Neural cell (in vitro differentiated cells): ENCODE results near the gene SDSL. TPM values are rescaled to one million over a fixed set of nuclear protein-coding genes. Genes with fewer than 3 reads are reported as not detected.

Source experiments
- H2AFZ ChIP-seq: fragments of 200-600, 300-800 bp; sonication (generic), shearing (Covaris generic); 2 replicates; pipeline ENCODE4 v1.6.0; 2014; ENCODE audit warnings: low read depth, mild to moderate bottlenecking, antibody characterized with exemption, low read length, moderate library complexity
- H3F3A ChIP-seq: fragments of 200-600 bp; shearing (Covaris generic); 2 replicates; pipeline ENCODE4 v1.6.1; 2016; ENCODE audit warnings: mild to moderate bottlenecking, moderate library complexity, mixed read lengths, antibody characterized with exemption, low read length; ENCODE audit not compliant: insufficient read depth, poor library complexity, severe bottlenecking
- H3K27ac ChIP-seq: fragments of 200-600, 300-800 bp; sonication (generic), shearing (Covaris generic); 2 replicates; pipeline ENCODE4 v1.5.1; 2014; ENCODE audit warnings: mild to moderate bottlenecking, low read length, moderate library complexity
- H3K27me3 ChIP-seq: fragments of 300-800, 200-600 bp; sonication (generic), shearing (Covaris generic); 2 replicates; pipeline ENCODE4 v1.6.0; 2014; ENCODE audit warnings: mild to moderate bottlenecking, low read depth, low read length, moderate library complexity; ENCODE audit not compliant: insufficient read depth
- H3K36me3 ChIP-seq: fragments of 300-800, 200-600 bp; sonication (generic), shearing (Covaris generic); 2 replicates; pipeline ENCODE4 v1.5.1; 2014; ENCODE audit warnings: mild to moderate bottlenecking, antibody characterized with exemption, low read length, moderate library complexity; ENCODE audit not compliant: insufficient read depth
- H3K4me2 ChIP-seq: fragments of 300-800, 200-600 bp; sonication (generic), shearing (Covaris generic); 2 replicates; pipeline ENCODE4 v1.6.0; 2014; ENCODE audit warnings: mild to moderate bottlenecking, low read length
- H3K4me3 ChIP-seq: fragments of 300-800, 200-600 bp; sonication (generic), shearing (Covaris generic); 2 replicates; pipeline ENCODE4 v1.5.1; 2014; ENCODE audit warnings: mild to moderate bottlenecking, low read length, moderate library complexity
- H3K79me2 ChIP-seq: fragments of 200-600 bp; shearing (Covaris generic); replicated peaks from 2 replicates; pipeline ENCODE4 v1.6.0; 2014; ENCODE audit warnings: mild to moderate bottlenecking, low read length, moderate library complexity; ENCODE audit not compliant: insufficient read depth
- H3K9ac ChIP-seq: fragments of 300-800, 200-600 bp; sonication (generic), shearing (Covaris generic); 2 replicates; pipeline ENCODE4 v1.6.1; 2016; ENCODE audit warnings: mild to moderate bottlenecking, low read length, mixed read lengths
- H3K9me2 ChIP-seq: fragments of 200-600 bp; shearing (Covaris generic); 2 replicates; pipeline ENCODE4 v1.6.1; 2016; ENCODE audit warnings: mild to moderate bottlenecking, low read length, mixed read lengths; ENCODE audit not compliant: insufficient read depth
- H3K9me3 ChIP-seq: fragments of 200-600, 300-800 bp; sonication (generic), shearing (Covaris generic); 2 replicates; pipeline ENCODE4 v1.6.1; 2016; ENCODE audit warnings: mild to moderate bottlenecking, mixed run types, low read length, moderate library complexity, mixed read lengths
- H4K20me1 ChIP-seq: fragments of 200-600 bp; shearing (Covaris generic); 2 replicates; pipeline ENCODE4 v1.6.1; 2016; ENCODE audit warnings: mild to moderate bottlenecking, mixed run types; ENCODE audit not compliant: insufficient read depth
- EP300 ChIP-seq: fragments of 450-650 bp; conservative IDR thresholded peaks from 2 replicates; pipeline ENCODE4 v1.6.1; 2014; ENCODE audit warnings: antibody characterized with exemption, mild to moderate bottlenecking, moderate library complexity; ENCODE audit not compliant: poor library complexity, severe bottlenecking
- EZH2 ChIP-seq: fragments of 200-600, 300-800 bp; shearing (Covaris generic), sonication (generic); IDR thresholded peaks from 2 replicates; pipeline ENCODE4 v1.6.1; 2014; ENCODE audit warnings: antibody characterized with exemption, low read length, borderline replicate concordance, mild to moderate bottlenecking; ENCODE audit not compliant: insufficient read depth, poor library complexity, severe bottlenecking
- MXI1 ChIP-seq: fragments of 450-650 bp; conservative IDR thresholded peaks from 2 replicates; pipeline ENCODE4 v1.6.1; 2014; ENCODE audit warnings: antibody characterized with exemption, mild to moderate bottlenecking; ENCODE audit not compliant: poor library complexity, severe bottlenecking
- POLR2AphosphoS5 ChIP-seq: IDR thresholded peaks from 2 replicates; pipeline ENCODE4 v1.6.1; 2012
- RAD21 ChIP-seq: fragments of 450-650 bp; conservative IDR thresholded peaks from 2 replicates; pipeline ENCODE4 v1.6.1; 2014; ENCODE audit warnings: antibody characterized with exemption, mild to moderate bottlenecking, moderate library complexity
- SMC3 ChIP-seq: fragments of 450-650 bp; conservative IDR thresholded peaks from 2 replicates; pipeline ENCODE4 v1.6.1; 2014; ENCODE audit warnings: antibody characterized with exemption, mild to moderate bottlenecking, moderate library complexity; ENCODE audit not compliant: poor library complexity
- TAF1 ChIP-seq: IDR thresholded peaks from 2 replicates; pipeline ENCODE4 v1.6.1; 2012; ENCODE audit warnings: low read depth
- polyA plus RNA-seq: library from polyadenylated mRNA; depleted of rRNA; stranded (reverse); fragments of >200 nt; gene quantifications from 2 replicates; pipeline ENCODE4 v1.2.3, GENCODE V29; 2014
- TF ChIP-seq, protein P1 (sequence below): fragments of 450-650 bp; IDR thresholded peaks from 2 replicates; pipeline ENCODE4 v1.5.1; 2014; ENCODE audit warnings: antibody characterized with exemption, mild to moderate bottlenecking, moderate library complexity; ENCODE audit not compliant: poor library complexity, severe bottlenecking
- TF ChIP-seq, protein P2 (sequence below): IDR thresholded peaks from 2 replicates; pipeline ENCODE4 v1.6.1; 2012; ENCODE audit warnings: borderline replicate concordance

SDSL gene
- polyA plus RNA-seq, 1 donor from 2014 or later = 2.7 TPM

DNA sequence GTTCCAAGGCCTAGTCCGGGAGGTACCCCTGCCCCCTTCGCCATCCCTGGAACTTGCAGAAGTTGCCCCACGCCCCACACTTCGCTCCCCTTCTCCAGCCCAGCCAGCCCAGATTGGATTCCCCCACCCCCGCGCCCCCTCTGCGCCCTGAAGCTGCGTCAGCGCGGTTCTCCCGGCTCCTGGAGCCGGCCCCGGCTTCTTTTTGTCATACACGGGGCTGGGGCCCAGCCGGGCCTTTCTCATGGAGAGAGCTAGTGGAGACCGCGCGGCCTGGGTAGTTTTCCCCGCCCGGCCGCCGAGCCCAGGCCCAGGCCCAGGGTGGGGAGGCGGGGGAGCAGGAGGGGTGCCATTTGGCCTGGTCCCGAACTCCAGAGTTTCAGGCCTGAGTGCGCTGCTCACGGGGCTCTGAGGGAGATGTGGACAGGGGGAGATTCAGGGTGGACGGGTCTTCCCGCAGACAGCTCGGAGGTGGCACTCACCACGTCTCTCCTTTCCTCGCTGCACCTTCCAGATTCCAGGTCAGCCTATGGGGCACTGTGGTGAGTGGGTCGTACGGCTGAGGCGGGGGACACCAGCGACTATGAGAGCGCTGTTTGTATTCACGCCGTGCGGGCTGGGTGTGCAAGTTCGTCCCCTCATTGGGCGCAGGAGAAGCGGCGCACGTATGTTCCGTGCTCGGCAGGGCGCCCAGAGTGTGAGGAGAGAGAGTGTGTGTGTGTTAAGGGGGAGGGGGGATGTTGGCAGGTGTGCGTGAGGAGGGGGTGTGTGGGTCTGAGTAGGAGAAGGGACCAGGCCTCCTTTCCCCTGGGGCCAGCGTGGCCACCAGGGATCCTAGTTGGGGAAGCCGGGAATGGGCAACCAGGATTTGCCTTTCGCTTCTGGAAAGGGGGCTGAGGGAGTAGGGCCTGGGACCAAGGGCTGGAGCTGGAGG lies 50.3 kb downstream of the SDSL start:
- H3K27me3 ChIP-seq = peaks cover 97% of the 10 kb centered on the region

DNA sequence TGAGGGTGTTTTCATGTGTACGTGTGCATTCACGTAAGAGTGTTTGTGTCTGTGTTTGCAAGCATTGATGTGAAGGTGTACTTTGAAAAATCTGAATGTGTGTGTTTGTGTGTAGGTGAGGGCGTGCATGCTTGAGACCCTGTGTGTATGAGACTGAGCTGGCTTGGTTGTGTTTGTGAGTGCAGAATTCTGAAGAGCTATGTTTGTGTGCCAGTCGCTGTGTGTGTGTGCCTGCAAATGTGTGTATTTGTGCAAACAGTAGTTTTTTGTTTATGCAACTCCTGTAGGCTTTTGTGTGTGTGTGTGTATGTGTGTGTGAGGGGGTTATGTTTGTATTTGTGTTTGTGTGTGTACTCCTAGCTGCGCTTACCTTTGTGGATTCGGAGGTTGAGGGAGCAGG lies 51.2 kb downstream of the SDSL start:
- H3K9ac ChIP-seq = peak overlapping the region; percentile 50
- peaks cover under 1% of the 10 kb centered on the region for H3K9me3 ChIP-seq
- H2AFZ ChIP-seq = no peak overlapping the region
- peaks cover 97% of the 10 kb centered on the region for H3K27me3 ChIP-seq
- no peaks in the 10 kb centered on the region for H3F3A ChIP-seq
- TF ChIP-seq EZH2 (no peak), TAF1 (no peak), SMC3 (no peak), EP300 (no peak), RAD21 (no peak), MXI1 (no peak), POLR2AphosphoS5 (no peak)
- TF ChIP-seq, protein P1, sequence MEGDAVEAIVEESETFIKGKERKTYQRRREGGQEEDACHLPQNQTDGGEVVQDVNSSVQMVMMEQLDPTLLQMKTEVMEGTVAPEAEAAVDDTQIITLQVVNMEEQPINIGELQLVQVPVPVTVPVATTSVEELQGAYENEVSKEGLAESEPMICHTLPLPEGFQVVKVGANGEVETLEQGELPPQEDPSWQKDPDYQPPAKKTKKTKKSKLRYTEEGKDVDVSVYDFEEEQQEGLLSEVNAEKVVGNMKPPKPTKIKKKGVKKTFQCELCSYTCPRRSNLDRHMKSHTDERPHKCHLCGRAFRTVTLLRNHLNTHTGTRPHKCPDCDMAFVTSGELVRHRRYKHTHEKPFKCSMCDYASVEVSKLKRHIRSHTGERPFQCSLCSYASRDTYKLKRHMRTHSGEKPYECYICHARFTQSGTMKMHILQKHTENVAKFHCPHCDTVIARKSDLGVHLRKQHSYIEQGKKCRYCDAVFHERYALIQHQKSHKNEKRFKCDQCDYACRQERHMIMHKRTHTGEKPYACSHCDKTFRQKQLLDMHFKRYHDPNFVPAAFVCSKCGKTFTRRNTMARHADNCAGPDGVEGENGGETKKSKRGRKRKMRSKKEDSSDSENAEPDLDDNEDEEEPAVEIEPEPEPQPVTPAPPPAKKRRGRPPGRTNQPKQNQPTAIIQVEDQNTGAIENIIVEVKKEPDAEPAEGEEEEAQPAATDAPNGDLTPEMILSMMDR = no peak
- TF ChIP-seq, protein P2, sequence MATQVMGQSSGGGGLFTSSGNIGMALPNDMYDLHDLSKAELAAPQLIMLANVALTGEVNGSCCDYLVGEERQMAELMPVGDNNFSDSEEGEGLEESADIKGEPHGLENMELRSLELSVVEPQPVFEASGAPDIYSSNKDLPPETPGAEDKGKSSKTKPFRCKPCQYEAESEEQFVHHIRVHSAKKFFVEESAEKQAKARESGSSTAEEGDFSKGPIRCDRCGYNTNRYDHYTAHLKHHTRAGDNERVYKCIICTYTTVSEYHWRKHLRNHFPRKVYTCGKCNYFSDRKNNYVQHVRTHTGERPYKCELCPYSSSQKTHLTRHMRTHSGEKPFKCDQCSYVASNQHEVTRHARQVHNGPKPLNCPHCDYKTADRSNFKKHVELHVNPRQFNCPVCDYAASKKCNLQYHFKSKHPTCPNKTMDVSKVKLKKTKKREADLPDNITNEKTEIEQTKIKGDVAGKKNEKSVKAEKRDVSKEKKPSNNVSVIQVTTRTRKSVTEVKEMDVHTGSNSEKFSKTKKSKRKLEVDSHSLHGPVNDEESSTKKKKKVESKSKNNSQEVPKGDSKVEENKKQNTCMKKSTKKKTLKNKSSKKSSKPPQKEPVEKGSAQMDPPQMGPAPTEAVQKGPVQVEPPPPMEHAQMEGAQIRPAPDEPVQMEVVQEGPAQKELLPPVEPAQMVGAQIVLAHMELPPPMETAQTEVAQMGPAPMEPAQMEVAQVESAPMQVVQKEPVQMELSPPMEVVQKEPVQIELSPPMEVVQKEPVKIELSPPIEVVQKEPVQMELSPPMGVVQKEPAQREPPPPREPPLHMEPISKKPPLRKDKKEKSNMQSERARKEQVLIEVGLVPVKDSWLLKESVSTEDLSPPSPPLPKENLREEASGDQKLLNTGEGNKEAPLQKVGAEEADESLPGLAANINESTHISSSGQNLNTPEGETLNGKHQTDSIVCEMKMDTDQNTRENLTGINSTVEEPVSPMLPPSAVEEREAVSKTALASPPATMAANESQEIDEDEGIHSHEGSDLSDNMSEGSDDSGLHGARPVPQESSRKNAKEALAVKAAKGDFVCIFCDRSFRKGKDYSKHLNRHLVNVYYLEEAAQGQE = no peak
- H3K79me2 ChIP-seq = no peaks in the 10 kb centered on the region
- peak overlapping the region; percentile 68 for H3K4me3 ChIP-seq
- no peaks in the 10 kb centered on the region for H3K9me2 ChIP-seq
- no peaks in the 10 kb centered on the region for H4K20me1 ChIP-seq
- H3K27ac ChIP-seq = peak overlapping the region; percentile 8
- no peak overlapping the region for H3K4me2 ChIP-seq
- no peaks in the 10 kb centered on the region for H3K36me3 ChIP-seq

More for the DNA sequence above, 50.3 kb downstream of the SDSL start:
- H3F3A ChIP-seq = no peaks in the 10 kb centered on the region
- no peaks in the 10 kb centered on the region for H3K79me2 ChIP-seq
- no peaks in the 10 kb centered on the region for H3K9me2 ChIP-seq
- H3K4me3 ChIP-seq = peak overlapping the region; percentile 68
- H3K9me3 ChIP-seq = peaks cover 10% of the 10 kb centered on the region
- no peaks in the 10 kb centered on the region for H3K36me3 ChIP-seq
- peak overlapping the region; percentile 34 for H3K27ac ChIP-seq
- H3K4me2 ChIP-seq = no peak overlapping the region
- peak overlapping the region; percentile 50 for H3K9ac ChIP-seq
- no peak overlapping the region for H2AFZ ChIP-seq
- H4K20me1 ChIP-seq = no peaks in the 10 kb centered on the region
- TF ChIP-seq POLR2AphosphoS5 (peak; percentile 19), SMC3 (no peak), EZH2 (peak; percentile 46)
